Stimulated activated naive CD4-positive, alpha-beta T cell treated with Interleukin-2 at 50 U/mL for 16 hours (primary cell): ENCODE measurements around the gene ADAM10.

Experiments
- DNase-seq: peaks from one replicate; lab custom pipeline; 2025; lab: John Stamatoyannopoulos, UW

The ADAM10 gene

GRCh38 chr15:58576657-58577056 is 172.8 kb downstream of the ADAM10 start:
- no peak for DNase-seq

DNA sequence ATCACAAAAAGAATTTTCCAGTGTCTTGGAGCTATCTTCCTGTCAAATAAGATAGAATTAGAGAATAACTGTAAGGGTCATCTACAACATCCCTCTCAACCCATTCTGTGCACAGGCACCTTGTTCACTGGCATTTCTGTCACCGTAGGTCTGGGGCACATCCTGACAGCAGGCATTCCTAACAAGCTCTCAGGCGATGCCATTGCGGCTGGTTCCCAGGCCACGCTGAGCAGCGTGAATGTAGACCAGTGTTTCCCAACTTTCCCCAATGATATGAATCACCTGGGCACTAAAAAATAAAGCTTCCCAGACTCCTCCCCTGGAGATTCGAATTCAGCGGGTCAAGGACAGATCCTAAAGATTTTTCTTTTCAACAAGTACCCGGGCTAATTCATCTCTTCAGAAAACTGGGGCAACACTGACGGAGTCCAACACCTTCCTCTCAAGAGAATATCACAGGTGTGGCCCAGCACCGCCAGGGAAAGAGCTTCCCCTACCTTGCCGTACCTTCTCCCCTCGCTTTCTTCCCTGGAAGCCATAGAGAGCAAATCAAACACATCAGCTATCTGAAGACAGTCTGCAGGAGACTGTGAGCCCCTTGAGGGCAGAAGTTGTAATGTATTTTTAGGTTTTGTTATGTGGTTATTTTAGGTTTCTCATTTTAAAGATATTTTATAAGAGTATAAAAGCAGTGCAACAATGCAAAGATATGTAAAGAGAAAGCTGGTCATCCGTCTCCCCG is 174.3 kb downstream of the ADAM10 start:
- no peak for DNase-seq

- DNase-seq: no peak
Measured at GRCh38 chr15:58574631-58575030, 174.9 kb downstream of the ADAM10 start.

DNA sequence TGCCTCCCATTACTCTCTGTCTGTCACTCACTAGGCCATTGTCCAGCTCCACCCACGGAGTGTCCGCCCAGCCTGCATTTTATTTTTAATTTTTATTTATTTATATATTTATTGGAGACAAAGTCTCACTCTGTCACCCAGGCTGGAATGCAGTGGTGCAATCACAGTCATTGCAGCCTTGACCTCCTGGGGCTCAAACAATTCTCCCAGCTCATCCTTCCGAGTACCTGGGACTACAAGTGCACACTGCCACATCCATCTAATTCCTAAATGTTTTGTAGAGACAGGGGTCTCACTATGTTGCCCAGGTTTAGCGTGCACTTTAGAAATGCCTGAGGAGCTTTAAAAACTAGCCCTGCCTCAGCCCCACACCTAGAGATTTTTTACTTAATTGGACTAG is 176.2 kb downstream of the ADAM10 start:
- DNase-seq: no peak

DNA sequence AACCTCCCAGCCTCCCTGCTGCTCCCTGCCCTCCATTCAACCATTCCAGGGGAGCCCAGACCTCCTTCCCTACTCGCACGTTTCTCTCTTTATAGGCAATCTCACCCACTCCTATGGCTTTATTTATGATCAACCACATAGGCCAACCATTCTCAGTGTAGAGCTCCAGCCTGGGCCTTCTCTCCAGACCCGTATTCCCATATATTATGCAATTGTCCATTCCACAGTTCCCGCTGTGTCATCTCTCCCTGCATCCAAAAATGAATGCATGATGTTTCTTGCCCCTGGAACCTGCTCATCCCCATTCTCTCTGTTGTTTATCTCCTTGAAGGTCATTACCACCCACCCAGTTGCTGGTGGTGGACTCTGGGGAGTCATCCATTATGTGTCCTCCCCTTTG is 177.0 kb downstream of the ADAM10 start:
- DNase-seq: no peak

DNA sequence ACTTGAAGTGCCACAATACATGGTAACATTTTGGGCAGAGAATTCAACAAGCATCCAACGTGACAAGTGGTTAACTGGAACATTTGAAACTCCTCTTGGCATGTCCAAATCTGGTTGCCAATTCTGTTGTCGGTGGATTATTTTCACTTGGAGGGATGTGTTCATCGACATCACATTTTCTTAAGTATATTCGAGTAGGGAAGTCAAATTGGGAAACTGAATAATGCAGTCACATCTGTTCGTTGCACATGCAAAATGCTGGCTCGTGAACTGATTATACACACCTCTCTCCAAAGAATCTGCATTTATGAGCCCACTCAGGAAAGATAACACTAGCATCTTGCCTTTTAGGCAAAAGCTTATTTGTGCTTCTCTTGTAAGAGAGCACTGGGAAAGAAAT is 178.0 kb downstream of the ADAM10 start:
- DNase-seq: no peak

GRCh38 chr15:58569455-58569854 is 180.1 kb downstream of the ADAM10 start:
- DNase-seq: no peak

DNA sequence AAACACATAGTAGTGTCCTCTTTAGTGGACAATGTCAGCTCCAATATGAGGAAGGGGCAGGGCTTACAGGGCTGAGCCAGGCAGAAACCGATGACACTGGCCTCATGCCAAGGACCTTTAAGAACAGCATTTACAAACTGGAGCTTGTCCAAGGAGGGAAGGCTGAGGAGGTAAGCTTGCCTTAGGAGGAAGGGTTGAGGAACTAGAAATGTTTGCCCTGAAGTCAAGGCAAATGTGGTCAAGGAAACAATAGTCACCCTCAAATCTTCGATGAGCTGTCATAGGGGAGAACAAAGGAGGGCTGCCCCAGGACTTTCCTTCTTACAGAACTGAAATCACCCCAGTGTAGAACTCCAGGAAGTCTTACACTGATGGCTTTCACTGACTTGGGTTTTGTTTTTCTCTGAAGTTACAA is 181.3 kb downstream of the ADAM10 start:
- DNase-seq: no peak

- DNase-seq: no peak
Measured at GRCh38 chr15:58566029-58566428, 183.5 kb downstream of the ADAM10 start.

DNA sequence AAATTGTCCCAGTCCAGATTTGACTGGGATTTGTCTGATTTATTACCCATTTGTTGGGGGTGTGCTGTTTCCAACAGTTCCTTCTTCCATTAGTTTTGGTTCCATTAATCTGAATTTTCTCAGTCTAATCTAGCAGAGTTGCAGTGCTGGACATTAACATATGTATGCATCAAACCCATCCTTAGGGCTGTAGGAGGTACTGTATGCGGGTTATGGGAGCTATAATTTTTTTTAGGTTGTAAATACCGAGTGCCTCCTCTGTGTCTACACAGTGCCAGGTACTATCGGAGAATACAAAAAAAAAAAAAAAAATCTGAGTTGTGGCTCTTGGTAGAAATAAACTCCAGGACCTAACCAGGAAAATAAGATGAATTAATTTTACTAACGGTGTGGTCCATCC is 183.9 kb downstream of the ADAM10 start:
- DNase-seq: no peak

GRCh38 chr15:58564981-58565380 is 184.5 kb downstream of the ADAM10 start:
- no peak for DNase-seq

- no peak for DNase-seq
Measured at GRCh38 chr15:58562135-58562534, 187.4 kb downstream of the ADAM10 start.

GRCh38 chr15:58561321-58561720 is 188.2 kb downstream of the ADAM10 start:
- no peak for DNase-seq

DNA sequence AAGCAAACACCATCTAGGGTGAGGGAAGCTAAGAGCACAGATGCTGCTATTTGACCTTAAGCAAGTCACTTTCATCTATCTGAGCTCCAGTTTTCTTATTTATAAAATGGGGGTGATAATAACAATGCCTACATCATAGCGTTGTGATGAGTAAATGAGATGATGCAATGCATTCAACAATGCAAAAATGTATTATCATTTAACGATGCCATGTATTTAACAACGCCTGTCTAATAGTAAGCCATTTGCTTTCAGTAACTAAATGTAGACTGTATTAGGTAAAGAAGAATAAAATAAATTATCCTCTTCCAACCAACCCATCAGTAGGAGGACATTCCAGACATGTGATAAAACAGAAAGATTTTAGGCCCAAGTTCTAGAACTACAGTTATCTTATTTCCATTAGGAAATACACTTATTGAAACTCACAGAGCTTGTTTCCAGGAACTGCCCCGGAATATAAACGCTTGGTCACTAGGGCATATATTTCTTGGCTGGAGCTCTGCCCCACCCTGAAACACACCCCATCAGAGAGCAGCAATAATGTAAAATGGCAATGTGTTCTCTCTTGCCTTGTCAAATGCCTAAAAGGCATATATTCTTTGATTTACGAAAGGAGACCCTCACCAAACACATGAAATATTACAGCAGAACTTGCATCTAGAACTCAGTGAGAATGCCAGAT is 189.5 kb downstream of the ADAM10 start:
- no peak for DNase-seq

DNA sequence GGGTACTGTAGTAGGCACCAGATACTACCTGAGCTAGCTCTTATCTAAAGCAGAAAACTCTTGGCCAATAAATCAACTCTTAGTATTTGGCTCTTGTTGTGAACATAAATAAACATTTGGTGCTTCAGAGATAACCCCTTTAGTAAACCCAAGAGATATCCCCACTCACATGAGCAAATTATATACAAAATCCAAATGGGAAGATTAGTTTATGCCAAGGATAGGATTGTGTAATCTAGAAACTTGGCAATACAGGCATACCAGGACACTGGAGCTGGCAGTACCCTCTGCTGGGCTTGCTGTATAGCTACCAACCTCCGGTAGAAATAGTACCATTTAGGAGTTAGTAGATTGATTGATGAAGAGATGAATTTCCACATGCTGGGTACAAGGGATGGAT is 190.7 kb downstream of the ADAM10 start:
- no peak for DNase-seq

- no peak for DNase-seq
Measured at GRCh38 chr15:58556541-58556940, 193.0 kb downstream of the ADAM10 start.

DNA sequence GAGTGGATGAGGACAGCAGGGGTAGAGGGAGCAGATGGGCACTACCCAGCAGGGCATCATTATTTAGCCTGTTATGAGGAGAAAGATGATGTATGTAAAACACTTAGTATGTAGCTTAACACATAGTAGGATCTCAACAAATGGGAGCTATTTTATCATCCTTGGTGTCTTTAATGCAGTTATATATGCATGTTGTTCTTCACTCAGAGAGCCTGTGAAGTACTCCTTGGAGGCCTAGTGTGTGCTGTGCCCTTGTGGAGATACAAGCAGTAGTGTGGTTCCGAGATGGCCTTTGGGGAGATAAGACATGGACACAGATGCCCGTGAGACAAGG is 193.5 kb downstream of the ADAM10 start:
- DNase-seq: no peak

GRCh38 chr15:58555162-58556027 is 194.1 kb downstream of the ADAM10 start:
- no peak for DNase-seq

DNA sequence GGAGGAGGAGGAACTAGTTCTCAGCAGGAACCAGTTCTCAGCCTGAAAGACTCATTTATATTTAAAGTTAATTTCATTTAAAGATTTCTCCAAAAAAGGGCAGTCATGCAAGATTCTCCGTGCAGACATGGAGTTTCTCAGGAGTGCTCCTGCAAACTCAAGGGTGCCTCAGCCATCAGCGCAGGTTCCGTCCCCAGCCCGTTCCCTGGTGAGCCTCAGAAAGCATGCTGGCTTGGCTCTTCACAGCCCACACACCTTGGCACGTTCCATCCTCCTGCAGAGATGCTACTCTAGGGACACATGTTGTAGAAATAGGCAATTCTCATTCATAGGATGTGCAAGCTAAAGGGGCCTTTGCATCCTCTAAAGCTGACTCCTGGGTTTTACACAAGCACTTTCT is 194.7 kb downstream of the ADAM10 start:
- DNase-seq: no peak

DNA sequence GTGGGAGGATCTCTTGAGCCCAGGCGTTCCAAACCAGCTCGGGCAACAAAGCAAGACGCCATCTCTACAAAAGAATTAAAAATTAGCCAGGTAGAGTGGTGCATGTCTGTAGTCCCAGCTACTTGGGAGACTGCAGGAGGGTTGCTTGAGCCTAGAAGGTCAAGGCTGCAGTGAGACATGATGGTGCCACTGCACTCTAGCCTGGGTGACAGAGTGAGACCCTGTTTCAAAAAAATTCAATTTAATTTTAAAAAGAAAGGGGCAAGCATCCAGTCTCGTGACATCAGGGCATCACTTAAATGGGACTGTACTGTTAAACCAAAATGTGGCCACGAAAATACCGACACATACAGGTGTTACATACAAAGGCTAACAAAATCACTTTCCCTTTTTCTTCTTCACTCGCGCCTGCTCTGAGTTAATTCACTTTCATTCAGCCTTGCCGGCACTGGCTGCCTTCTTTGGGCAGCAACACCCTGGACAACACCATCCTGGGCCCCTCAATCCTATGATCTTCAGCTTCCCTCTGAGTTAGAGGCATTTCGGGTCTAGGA is 196.1 kb downstream of the ADAM10 start:
- no peak for DNase-seq

- DNase-seq: no peak
Measured at GRCh38 chr15:58552505-58553364, 196.8 kb downstream of the ADAM10 start.
